Natural killer cell (primary cell): ENCODE data around the gene MAT2B. TPM values are rescaled to one million over a fixed set of nuclear protein-coding genes. Genes with fewer than 3 reads are reported as not detected.

ENCODE experiments used
- ATAC-seq, 3 donors: fragments of 150-1000 bp in 2 of 3; fragments of 200-7000 bp in 1 of 3; cut with Tn5 transposase; 1 replicate in 1 of 3; 2 replicates in 2 of 3; pipeline ENCODE4 v1.10.0; 2021; ENCODE audit warnings: mild to moderate bottlenecking in 2 of 3, moderate library complexity in 2 of 3
- DNase-seq, 2 donors: peaks; one replicate each; pipeline versions ENCODE4 v3.0.0 to v3.0.0-alpha.2; 2013 to 2021; ENCODE audit warnings: mixed read lengths in 1 of 2
- H3K27ac ChIP-seq: one replicate; pipeline ENCODE4 v1.5.1; 2013; ENCODE audit warnings: mild to moderate bottlenecking, low read length
- H3K27me3 ChIP-seq: one replicate; pipeline ENCODE4 v1.6.1; 2013; ENCODE audit warnings: low read length; ENCODE audit not compliant: control insufficient read depth, insufficient read depth
- H3K36me3 ChIP-seq: one replicate; pipeline ENCODE4 v1.6.1; 2013; ENCODE audit warnings: low read length; ENCODE audit not compliant: control insufficient read depth, insufficient read depth
- H3K4me1 ChIP-seq: one replicate; pipeline ENCODE4 v1.6.1; 2013; ENCODE audit warnings: low read length; ENCODE audit not compliant: control insufficient read depth, insufficient read depth
- H3K4me3 ChIP-seq: one replicate; pipeline ENCODE4 v1.5.1; 2013; ENCODE audit warnings: low read length
- H3K9me3 ChIP-seq: one replicate; pipeline ENCODE4 v1.6.1; 2013; ENCODE audit warnings: low read length; ENCODE audit not compliant: control insufficient read depth, insufficient read depth
- H3K27ac Mint-ChIP-seq, 2 donors: one replicate each; pipeline ENCODE4 v1.8.0; 2022; ENCODE audit warnings: mild to moderate bottlenecking in 2 of 2, mixed read lengths in 2 of 2, moderate library complexity in 1 of 2
- H3K27me3 Mint-ChIP-seq, 2 donors: one replicate each; pipeline ENCODE4 v1.8.0; 2022; ENCODE audit warnings: low read depth in 2 of 2, mixed read lengths in 2 of 2
- H3K36me3 Mint-ChIP-seq: one replicate; pipeline ENCODE4 v1.8.0; 2022; ENCODE audit warnings: mixed read lengths
- H3K4me1 Mint-ChIP-seq, 2 donors: one replicate each; pipeline ENCODE4 v1.8.0; 2022; ENCODE audit warnings: mixed read lengths in 2 of 2
- H3K4me3 Mint-ChIP-seq: one replicate; pipeline ENCODE4 v1.8.0; 2022; ENCODE audit warnings: mild to moderate bottlenecking, moderate library complexity, mixed read lengths
- H3K9me3 Mint-ChIP-seq, 2 donors: one replicate each; pipeline ENCODE4 v1.8.0; 2022; ENCODE audit warnings: mixed read lengths in 2 of 2
- WGBS: methylation state at CpG from one replicate; pipeline ENCODE4 v1.1.7; 2013; ENCODE audit warnings: missing lambda C conversion rate; ENCODE audit not compliant: insufficient coverage; 5-methylcytosine and 5-hydroxymethylcytosine counted together
- intact Hi-C: fragments of 100-400 bp; cut with micrococcal nuclease; formaldehyde crosslinking; loops from one replicate; pipeline ENCODE4 v1.14.2; 2022
- total RNA-seq, 4 donors: library from RNA; stranded (reverse); fragments of 120-200 nt in 1 of 4; gene quantifications; one replicate each; pipeline versions ENCODE4 v1.2.3 to v1.2.4, GENCODE V29; 2013 to 2022
- TF ChIP-seq, protein P1 (sequence below): fragments of 200-600 bp; IDR thresholded peaks from one replicate; pipeline ENCODE4 v1.8.0; 2022; ENCODE audit warnings: antibody characterized with exemption

Gene MAT2B
- total RNA-seq, 3 donors from 2014 or later (not counting 1 experiment from before 2014, with no cell fraction given): 68.5 to 99.0 (median 80.7) TPM

DNA sequence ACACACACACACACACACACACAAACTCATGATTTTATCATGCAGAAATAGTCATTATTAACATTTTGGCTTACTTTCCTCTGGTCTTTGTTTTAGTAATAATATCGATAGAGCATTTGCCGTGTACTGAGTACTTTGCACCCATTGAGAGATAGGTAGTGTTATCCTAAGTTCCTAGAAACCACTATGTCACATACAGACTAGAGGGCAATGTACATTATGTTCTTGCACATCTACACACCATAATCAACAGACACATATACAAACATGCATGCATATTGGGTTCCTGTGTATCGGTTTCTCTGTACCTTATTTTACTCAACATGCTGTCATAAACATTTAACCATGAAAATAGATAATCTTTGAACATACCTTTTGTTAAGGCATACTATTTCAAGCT lies 45.7 kb downstream of the MAT2B start:
- DNase-seq (no peak), ATAC-seq (no peak)
- 77% methylated on average over 3 of the region's 3 CpGs for WGBS
- Histone ChIP-seq H3K9me3 (no peaks in the 10 kb centered on the region), H3K4me3 (no peak overlapping the region), H3K27ac (no peak overlapping the region), H3K36me3 (no peaks in the 10 kb centered on the region), H3K4me1 (no peaks in the 10 kb centered on the region), H3K27me3 (no peaks in the 10 kb centered on the region)
- no peaks in the 10 kb centered on the region for H3K9me3 Mint-ChIP-seq
- no peak overlapping the region for H3K27ac Mint-ChIP-seq
- no peaks in the 10 kb centered on the region for H3K4me1 Mint-ChIP-seq
- H3K36me3 Mint-ChIP-seq: no peaks in the 10 kb centered on the region
- no peak overlapping the region for H3K4me3 Mint-ChIP-seq
- intact Hi-C loops: no loop called here
- H3K27me3 Mint-ChIP-seq: peaks cover 15 to 50% of the 10 kb centered on the region in 2 donors
- TF ChIP-seq, protein P1, sequence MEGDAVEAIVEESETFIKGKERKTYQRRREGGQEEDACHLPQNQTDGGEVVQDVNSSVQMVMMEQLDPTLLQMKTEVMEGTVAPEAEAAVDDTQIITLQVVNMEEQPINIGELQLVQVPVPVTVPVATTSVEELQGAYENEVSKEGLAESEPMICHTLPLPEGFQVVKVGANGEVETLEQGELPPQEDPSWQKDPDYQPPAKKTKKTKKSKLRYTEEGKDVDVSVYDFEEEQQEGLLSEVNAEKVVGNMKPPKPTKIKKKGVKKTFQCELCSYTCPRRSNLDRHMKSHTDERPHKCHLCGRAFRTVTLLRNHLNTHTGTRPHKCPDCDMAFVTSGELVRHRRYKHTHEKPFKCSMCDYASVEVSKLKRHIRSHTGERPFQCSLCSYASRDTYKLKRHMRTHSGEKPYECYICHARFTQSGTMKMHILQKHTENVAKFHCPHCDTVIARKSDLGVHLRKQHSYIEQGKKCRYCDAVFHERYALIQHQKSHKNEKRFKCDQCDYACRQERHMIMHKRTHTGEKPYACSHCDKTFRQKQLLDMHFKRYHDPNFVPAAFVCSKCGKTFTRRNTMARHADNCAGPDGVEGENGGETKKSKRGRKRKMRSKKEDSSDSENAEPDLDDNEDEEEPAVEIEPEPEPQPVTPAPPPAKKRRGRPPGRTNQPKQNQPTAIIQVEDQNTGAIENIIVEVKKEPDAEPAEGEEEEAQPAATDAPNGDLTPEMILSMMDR: no peak

DNA sequence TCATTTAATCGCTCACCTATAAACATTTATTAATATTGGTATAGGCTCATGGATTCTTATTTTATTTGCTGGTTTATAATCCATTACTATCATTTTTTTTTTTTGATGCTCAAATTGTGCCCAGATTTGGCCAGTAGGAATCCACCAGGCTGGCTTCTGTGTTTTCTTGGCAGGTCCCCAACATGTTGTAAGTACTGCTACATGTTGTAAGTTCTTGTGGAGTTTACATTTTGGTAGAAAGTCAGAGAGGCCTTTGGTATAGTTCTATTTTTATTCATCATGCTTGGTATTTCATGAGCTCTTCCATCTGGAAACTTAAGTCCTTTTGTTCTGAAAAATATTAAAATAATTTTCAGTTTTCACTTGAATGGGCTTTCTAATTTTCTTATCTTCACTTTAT lies 47.1 kb downstream of the MAT2B start:
- Histone ChIP-seq H3K9me3 (no peaks in the 10 kb centered on the region), H3K36me3 (no peaks in the 10 kb centered on the region), H3K27me3 (no peaks in the 10 kb centered on the region), H3K4me3 (no peak overlapping the region), H3K27ac (no peak overlapping the region), H3K4me1 (no peaks in the 10 kb centered on the region)
- Mint-ChIP-seq H3K4me3 (no peak overlapping the region), H3K27me3 (peaks cover 11 to 54% of the 10 kb centered on the region in 2 donors), H3K27ac (no peak overlapping the region), H3K9me3 (no peaks in the 10 kb centered on the region), H3K36me3 (no peaks in the 10 kb centered on the region), H3K4me1 (no peaks in the 10 kb centered on the region)
- TF ChIP-seq, protein P1: no peak
- no CpG with 5 or more reads among the region's 1 CpG for WGBS
- no peak for ATAC-seq
- DNase-seq: no peak
- intact Hi-C loops: no loop called here

DNA sequence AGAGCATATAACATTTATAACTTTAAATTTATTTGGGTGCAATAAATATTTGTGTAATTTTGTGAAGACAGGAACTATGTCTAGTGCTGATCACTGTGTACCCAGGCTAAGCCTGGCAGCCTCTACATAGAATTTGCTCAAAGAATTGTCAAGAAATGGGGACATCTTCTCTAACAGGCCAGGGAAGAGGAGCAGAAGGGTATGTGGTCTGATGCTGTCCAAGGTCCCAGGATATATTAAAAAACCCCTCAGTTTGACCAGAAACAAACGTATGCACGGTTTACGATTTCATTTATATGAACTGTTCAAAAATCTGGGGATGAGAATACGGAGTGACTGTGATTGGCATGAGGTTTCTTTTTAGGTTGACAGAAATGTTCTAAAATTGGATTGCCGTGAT lies 55.9 kb downstream of the MAT2B start:
- H3K9me3 ChIP-seq: no peaks in the 10 kb centered on the region
- no peaks in the 10 kb centered on the region for H3K36me3 ChIP-seq
- 87% methylated on average over 4 of the region's 5 CpGs for WGBS
- Mint-ChIP-seq H3K4me3 (no peak overlapping the region), H3K27me3 (peaks cover 32 to 57% of the 10 kb centered on the region in 2 donors), H3K4me1 (peaks cover 13 to 15% of the 10 kb centered on the region in 2 donors), H3K27ac (no peak overlapping the region), H3K9me3 (no peaks in the 10 kb centered on the region), H3K36me3 (no peaks in the 10 kb centered on the region)
- no peak overlapping the region for H3K4me3 ChIP-seq
- intact Hi-C loops: no loop called here
- H3K4me1 ChIP-seq: peaks cover 10% of the 10 kb centered on the region
- no peak overlapping the region for H3K27ac ChIP-seq
- TF ChIP-seq, protein P1: no peak
- peaks cover 12% of the 10 kb centered on the region for H3K27me3 ChIP-seq
- ATAC-seq (no peak), DNase-seq (no peak)

DNA sequence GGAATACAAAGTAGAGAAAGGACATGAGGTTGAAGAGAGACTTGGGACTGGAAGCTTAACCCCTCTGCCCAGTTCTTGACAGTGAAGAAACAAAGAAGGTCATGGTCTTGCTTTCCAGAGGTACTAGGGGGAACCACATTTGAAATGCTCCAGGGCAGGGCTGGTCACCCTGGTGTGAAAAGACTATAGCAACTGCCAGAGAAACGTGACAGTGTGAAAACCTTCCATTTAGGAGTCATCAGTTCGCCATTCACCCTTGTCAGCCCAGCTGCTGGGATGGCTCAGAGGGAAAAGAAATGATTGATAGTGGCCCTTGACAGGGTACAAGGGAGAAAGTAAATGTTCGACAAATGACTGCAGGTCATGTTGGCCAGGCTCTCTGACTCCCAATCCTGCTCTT lies 56.7 kb downstream of the MAT2B start:
- Mint-ChIP-seq H3K27me3 (peaks cover 39 to 59% of the 10 kb centered on the region in 2 donors), H3K36me3 (no peaks in the 10 kb centered on the region), H3K4me1 (peaks cover 18% of the 10 kb centered on the region in 2 donors), H3K27ac (no peak overlapping the region), H3K4me3 (no peak overlapping the region), H3K9me3 (no peaks in the 10 kb centered on the region)
- Histone ChIP-seq H3K27me3 (peaks cover 12% of the 10 kb centered on the region), H3K4me3 (no peak overlapping the region), H3K9me3 (no peaks in the 10 kb centered on the region), H3K27ac (no peak overlapping the region), H3K4me1 (peaks cover 15% of the 10 kb centered on the region), H3K36me3 (no peaks in the 10 kb centered on the region)
- ATAC-seq: no peak
- WGBS: 72% methylated on average over 3 of the region's 3 CpGs
- DNase-seq: no peak
- TF ChIP-seq, protein P1: no peak
- intact Hi-C loops: no loop called here
